Stimulated activated CD4-positive, alpha-beta T cell treated with anti-CD3 and anti-CD28 coated beads, Interleukin-15, amount 100 ng/mL, for 48 hours (primary cell): ENCODE data around the gene OIP5.
"Not testable (repeated sequence)": the region's sequence is repeated elsewhere in the genome, so short reads cannot be mapped to it uniquely, and the experiment has no call there.

Experiments used
- DNase-seq, 2 donors: peaks; one replicate each; pipeline ENCODE4 v3.0.0-alpha.2; 2020; ENCODE audit warnings: low read depth in 2 of 2

OIP5 gene

DNA sequence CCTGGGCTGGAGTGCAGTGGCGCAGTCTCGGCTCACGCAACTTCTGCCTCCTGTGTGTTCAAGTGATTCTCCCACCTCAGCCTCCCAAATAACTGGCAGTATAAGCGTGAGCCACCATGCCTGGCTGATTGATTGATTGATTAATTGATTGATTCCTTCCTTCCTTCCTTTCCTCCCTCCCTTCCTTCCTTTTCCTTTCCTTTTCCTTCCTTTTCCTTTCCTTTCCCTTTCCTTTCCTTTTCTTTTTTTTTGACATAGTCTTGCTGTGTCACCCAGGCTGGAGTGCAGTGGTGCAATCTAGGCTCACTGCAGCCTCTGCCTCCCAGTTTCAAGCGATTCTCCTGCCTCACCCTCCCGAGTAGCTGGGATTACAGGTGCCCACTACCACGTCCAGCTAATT lies 71.5 kb downstream of the OIP5 start:
- DNase-seq = not testable (repeated sequence)

DNA sequence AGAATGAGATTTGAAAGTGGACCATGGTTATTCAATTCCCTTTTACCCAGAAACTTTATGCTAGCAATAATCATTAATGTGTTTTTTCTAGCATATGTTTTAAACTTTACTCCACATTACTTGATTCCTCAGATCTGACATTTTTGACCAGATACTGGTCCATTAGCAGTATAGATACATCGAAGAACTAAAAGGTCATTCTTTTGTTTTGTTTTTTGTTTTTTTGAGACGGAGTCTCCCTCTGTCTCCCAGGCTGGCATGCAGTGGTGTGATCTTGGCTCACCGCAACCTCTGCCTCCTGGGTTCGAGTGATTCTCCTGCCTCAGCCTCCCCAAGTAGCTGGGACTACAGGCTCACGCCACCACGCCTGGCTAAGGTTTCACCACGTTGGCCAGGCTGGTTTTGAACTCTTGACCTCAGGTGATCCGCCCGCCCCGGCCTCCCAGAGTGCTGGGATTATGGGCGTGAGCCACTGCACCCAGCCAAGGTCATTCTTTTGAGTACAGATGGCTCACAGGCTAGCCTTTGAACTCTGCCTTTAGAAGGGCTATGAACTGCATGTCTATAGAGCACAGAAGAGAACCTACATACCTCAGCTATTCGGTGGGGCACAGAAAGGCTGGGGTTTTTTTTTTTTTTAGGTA lies 72.7 kb downstream of the OIP5 start:
- no peak for DNase-seq
